ENCODE data around the gene GPANK1.

GPANK1 gene

DNA sequence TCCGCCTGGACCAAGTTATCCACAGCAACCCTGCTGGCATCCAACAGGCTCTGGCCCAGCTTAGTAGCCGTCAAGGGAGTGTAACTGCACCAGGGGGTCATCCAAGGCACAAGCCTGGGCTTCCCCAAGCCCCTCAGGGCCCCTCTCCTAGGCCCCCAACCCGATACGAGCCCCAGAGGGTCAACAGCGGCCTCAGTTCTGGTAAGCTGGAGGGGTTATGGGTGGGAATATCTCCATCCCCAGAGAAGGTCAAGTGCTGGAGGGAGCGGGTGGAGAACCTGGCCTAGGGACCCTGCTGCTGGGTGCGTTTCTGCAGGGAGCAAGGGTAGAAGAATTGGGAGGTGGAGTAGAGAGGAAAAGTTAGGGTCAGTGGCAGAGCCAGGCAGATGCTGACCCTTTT is 31.4 kb downstream of the GPANK1 start:
- TF ChIP-seq POLR2AphosphoS5 (IDR thresholded peaks at IDR 0.05; ENCODE audit: low read depth) (no peak; the same call in 1 of the 2 replicates), GABPA (IDR thresholded peaks at IDR 0.05; ENCODE audit: low read depth) (no peak), SPI1 (IDR thresholded peaks at IDR 0.05; ENCODE audit: borderline replicate concordance, low read depth) (no peak)
- TF ChIP-seq, protein P1, sequence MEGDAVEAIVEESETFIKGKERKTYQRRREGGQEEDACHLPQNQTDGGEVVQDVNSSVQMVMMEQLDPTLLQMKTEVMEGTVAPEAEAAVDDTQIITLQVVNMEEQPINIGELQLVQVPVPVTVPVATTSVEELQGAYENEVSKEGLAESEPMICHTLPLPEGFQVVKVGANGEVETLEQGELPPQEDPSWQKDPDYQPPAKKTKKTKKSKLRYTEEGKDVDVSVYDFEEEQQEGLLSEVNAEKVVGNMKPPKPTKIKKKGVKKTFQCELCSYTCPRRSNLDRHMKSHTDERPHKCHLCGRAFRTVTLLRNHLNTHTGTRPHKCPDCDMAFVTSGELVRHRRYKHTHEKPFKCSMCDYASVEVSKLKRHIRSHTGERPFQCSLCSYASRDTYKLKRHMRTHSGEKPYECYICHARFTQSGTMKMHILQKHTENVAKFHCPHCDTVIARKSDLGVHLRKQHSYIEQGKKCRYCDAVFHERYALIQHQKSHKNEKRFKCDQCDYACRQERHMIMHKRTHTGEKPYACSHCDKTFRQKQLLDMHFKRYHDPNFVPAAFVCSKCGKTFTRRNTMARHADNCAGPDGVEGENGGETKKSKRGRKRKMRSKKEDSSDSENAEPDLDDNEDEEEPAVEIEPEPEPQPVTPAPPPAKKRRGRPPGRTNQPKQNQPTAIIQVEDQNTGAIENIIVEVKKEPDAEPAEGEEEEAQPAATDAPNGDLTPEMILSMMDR (IDR thresholded peaks at IDR 0.05; ENCODE audit: insufficient read depth, low read length), result no peak
- TF ChIP-seq, protein P2, sequence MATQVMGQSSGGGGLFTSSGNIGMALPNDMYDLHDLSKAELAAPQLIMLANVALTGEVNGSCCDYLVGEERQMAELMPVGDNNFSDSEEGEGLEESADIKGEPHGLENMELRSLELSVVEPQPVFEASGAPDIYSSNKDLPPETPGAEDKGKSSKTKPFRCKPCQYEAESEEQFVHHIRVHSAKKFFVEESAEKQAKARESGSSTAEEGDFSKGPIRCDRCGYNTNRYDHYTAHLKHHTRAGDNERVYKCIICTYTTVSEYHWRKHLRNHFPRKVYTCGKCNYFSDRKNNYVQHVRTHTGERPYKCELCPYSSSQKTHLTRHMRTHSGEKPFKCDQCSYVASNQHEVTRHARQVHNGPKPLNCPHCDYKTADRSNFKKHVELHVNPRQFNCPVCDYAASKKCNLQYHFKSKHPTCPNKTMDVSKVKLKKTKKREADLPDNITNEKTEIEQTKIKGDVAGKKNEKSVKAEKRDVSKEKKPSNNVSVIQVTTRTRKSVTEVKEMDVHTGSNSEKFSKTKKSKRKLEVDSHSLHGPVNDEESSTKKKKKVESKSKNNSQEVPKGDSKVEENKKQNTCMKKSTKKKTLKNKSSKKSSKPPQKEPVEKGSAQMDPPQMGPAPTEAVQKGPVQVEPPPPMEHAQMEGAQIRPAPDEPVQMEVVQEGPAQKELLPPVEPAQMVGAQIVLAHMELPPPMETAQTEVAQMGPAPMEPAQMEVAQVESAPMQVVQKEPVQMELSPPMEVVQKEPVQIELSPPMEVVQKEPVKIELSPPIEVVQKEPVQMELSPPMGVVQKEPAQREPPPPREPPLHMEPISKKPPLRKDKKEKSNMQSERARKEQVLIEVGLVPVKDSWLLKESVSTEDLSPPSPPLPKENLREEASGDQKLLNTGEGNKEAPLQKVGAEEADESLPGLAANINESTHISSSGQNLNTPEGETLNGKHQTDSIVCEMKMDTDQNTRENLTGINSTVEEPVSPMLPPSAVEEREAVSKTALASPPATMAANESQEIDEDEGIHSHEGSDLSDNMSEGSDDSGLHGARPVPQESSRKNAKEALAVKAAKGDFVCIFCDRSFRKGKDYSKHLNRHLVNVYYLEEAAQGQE (IDR thresholded peaks at IDR 0.05; ENCODE audit: insufficient replicate concordance, low read depth), result no peak
- H3K27ac ChIP-seq (replicated peaks), result no peak overlapping the region

DNA sequence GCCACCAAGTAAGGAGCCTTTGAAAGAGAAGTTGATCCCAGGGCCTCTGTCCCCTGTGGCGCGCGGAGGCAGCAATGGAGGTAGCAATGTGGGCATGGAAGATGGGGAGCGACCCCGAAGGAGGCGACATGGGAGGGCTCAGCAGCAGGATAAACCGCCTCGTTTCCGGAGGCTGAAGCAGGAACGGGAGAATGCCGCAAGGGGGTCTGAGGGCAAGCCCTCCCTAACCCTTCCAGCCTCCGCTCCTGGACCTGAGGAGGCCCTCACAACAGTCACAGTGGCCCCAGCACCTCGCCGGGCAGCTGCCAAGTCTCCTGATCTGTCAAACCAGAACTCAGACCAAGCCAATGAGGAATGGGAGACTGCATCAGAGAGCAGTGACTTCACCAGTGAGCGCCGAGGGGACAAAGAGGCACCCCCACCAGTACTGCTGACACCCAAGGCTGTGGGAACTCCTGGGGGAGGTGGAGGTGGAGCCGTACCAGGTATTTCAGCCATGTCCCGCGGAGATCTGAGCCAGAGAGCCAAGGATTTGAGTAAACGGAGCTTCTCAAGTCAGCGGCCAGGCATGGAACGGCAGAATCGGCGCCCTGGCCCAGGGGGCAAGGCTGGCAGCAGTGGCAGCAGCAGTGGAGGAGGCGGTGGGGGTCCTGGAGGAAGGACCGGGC is 32.4 kb downstream of the GPANK1 start:
- no peak for DNase-seq (ENCODE audit: low read depth in 1 of 2, low spot score in 1 of 2)
- TF ChIP-seq SPI1 (IDR thresholded peaks at IDR 0.05; ENCODE audit: borderline replicate concordance, low read depth) (no peak), POLR2AphosphoS5 (IDR thresholded peaks at IDR 0.05; ENCODE audit: low read depth) (peak; percentile 40; the same call in 1 of the 2 replicates), GABPA (IDR thresholded peaks at IDR 0.05; ENCODE audit: low read depth) (no peak)
- TF ChIP-seq, protein P1 (IDR thresholded peaks at IDR 0.05; ENCODE audit: insufficient read depth, low read length), result no peak
- TF ChIP-seq, protein P2 (IDR thresholded peaks at IDR 0.05; ENCODE audit: insufficient replicate concordance, low read depth), result peak; percentile 3
- Histone ChIP-seq H3K4me3 (replicated peaks; ENCODE audit: insufficient read depth, low read length) (no peak overlapping the region), H3K27ac (replicated peaks) (no peak overlapping the region; the same call in 1 of the 2 replicates), H3K27me3 (ENCODE audit: insufficient read depth, poor library complexity, severe bottlenecking) (no peaks in the 10 kb centered on the region)

More for the DNA sequence above, 31.4 kb downstream of the GPANK1 start:
- H3K27me3 ChIP-seq (ENCODE audit: insufficient read depth, poor library complexity, severe bottlenecking), result no peaks in the 10 kb centered on the region
- H3K4me3 ChIP-seq (replicated peaks; ENCODE audit: insufficient read depth, low read length), result no peak overlapping the region
- DNase-seq (ENCODE audit: low read depth in 1 of 2, low spot score in 1 of 2), result no peak

DNA sequence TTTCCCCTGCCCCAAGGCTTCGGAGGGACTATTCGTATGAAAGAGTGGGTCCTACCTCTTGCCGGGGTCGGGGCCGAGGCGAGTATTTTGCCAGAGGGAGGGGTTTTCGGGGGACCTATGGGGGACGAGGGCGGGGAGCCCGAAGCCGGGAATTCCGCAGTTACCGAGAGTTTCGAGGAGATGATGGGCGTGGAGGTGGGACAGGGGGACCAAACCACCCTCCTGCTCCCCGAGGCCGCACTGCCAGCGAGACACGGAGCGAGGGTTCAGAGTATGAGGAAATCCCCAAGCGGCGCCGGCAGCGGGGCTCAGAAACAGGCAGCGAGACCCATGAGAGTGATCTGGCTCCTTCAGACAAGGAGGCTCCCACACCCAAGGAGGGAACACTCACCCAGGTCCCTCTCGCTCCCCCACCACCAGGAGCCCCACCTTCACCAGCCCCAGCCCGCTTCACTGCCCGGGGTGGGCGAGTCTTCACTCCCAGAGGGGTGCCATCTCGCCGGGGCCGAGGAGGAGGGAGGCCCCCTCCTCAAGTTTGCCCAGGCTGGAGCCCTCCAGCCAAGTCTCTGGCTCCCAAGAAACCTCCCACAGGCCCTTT is 33.0 kb downstream of the GPANK1 start:
- TF ChIP-seq GABPA (IDR thresholded peaks at IDR 0.05; ENCODE audit: low read depth), result no peak
- TF ChIP-seq SPI1 (IDR thresholded peaks at IDR 0.05; ENCODE audit: borderline replicate concordance, low read depth), result no peak
- TF ChIP-seq POLR2AphosphoS5 (IDR thresholded peaks at IDR 0.05; ENCODE audit: low read depth), result no peak
- TF ChIP-seq, protein P1 (IDR thresholded peaks at IDR 0.05; ENCODE audit: insufficient read depth, low read length), result no peak
- TF ChIP-seq, protein P2 (IDR thresholded peaks at IDR 0.05; ENCODE audit: insufficient replicate concordance, low read depth), result no peak
- H3K4me3 ChIP-seq (replicated peaks; ENCODE audit: insufficient read depth, low read length), result no peak overlapping the region
- no peak for DNase-seq (ENCODE audit: low read depth in 1 of 2, low spot score in 1 of 2)
- no peak overlapping the region for H3K27ac ChIP-seq (replicated peaks)
- H3K27me3 ChIP-seq (ENCODE audit: insufficient read depth, poor library complexity, severe bottlenecking), result no peaks in the 10 kb centered on the region

Measured in HL-60 (cell line).